Measurements from ENCODE around the gene PLA2G2D. TPM values are rescaled to one million over a fixed set of nuclear protein-coding genes. Genes with fewer than 3 reads are reported as not detected.
"Not testable (repeated sequence)": the region's sequence is repeated elsewhere in the genome, so short reads cannot be mapped to it uniquely, and the experiment has no call there.

PLA2G2D gene
- total RNA-seq, 1 donor from 2014 or later: not detected

DNA sequence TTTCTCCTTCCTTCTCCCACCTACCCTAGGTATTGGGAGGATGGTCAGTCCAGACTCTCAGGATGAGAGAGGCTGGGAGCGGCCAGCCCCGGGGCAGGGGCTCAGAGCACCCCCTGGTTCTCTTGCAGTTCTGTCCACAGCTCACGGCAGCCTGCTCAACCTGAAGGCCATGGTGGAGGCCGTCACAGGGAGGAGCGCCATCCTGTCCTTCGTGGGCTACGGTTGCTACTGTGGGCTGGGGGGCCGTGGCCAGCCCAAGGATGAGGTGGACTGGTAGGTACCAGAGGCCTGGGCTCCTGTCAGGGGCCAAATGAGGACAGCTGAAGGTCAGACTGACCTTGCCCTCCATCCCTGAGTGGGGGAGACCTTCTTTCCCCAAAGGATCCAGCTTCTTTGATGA is 24.0 kb upstream of the PLA2G2D start:
- no peak for DNase-seq (ENCODE audit: low read depth in 2 of 2)

GRCh38 chr1:20142001-20142710 is 22.8 kb upstream of the PLA2G2D start:
- DNase-seq (ENCODE audit: low read depth in 2 of 2): no peak

- DNase-seq (ENCODE audit: low read depth in 2 of 2): no peak
Measured at GRCh38 chr1:20141466-20141865, 22.1 kb upstream of the PLA2G2D start.

DNA sequence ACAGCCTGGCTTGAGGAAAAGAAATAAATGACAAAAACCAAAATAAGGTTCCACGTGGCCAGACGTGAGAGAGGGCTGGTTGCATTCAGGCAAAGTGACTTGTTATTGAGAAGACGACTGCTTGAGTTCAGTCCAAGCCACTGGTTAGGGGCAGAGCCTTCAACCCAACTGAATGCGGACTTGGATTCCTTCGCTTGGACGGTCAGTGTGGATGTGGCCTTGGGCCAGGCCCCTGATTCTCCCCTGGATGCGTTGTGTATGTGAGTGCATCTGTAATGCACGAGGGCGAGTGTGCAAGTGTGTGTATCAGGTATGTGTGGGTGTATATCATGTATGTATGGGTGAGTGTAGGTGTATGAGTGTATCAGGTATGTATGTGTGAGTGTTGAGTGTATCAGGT is 21.7 kb upstream of the PLA2G2D start:
- DNase-seq (ENCODE audit: low read depth in 2 of 2): no peak

DNA sequence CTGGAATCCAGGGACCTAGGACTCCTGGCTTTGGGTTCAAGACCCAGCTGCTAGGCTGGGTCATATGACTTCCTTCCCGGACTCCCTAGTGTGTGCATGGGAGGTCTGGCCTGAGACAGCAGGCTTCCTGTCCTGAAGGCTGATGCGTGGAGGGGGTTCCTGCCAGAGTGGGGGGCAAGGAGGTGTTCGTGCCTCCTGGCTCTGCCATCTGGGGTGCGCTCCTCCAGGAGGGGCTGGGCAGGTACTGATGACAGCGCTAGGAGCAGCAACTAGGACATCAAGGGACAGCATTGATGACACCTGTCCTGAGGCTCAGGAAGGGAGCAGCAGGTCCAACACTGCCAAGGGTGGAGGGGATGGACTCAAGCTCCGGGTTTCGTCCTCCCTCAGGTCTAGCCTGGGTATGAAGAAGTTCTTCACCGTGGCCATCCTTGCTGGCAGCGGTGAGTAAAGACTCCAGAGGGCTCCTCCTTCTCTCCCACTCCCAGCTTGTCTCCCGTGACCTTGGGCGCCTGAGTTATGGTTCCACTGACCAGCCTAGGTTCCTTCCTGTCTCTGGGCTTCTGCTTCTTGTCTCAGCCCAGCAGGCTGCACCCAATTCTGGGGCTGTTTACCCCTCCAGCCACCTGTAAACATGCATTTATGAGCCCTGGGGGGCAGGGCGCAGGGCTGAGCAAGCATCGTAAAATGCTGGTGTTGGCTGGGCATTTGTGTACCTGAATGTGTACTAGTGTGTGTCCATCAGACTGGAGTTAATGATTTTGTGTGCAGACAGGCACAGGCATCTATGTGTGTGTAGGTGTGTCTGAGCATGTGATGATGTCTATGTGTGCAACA is 20.7 kb upstream of the PLA2G2D start:
- DNase-seq (ENCODE audit: low read depth in 2 of 2): no peak

DNA sequence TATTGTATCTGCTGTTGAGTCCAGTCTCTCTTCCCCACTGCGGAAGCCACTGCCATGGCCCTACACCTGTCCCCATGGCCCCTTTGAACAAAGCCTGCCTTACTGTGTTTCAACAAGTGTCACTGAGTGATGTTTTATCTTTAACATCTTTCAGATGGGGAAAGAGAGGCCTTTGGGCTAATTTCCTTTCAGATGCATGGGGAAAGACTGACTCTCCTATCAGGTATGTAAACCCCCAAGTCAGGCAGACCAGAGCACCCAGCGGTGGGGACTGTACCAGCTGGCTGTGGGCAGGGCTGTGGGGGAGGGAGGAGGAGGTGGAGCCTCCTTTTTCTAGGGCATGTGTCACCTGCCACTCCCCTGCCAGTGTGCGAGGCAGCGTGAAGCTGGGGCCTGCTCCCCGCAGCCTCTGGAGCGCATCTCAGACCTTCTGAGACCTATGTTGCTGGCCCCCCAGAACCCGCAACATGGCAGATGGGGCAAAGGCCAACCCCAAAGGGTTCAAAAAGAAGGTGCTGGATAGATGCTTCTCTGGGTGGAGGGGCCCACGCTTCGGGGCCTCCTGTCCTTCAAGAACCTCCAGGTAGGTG is 19.7 kb upstream of the PLA2G2D start, which contains the start of gene PLA2G2F:
TSS of gene PLA2G2F (plus strand) at position 363 of the 590 bp plus-strand sequence. CDS start at position 468, 105 bp downstream.
- DNase-seq (ENCODE audit: low read depth in 2 of 2): no peak

DNA sequence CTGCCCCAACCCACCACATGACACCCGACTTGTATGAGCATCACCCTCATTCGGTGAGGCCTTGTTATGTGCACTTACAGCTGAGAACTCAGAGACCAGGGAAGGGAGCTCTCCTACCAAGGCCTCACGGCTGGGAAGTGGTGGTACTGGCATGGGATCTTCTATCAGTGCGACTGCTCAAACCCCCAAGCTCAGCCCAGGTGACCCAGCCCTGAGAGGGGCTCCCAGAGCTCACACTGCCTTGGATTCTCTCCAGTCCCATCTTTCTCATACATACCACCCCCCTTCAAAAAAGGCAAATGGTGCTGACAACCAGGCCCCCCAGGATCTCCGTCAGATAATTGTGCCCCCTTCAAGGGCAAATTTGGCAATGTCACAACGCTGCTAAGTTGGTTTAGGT is 19.0 kb upstream of the PLA2G2D start:
- no peak for DNase-seq (ENCODE audit: low read depth in 2 of 2)

- no peak for DNase-seq (ENCODE audit: low read depth in 2 of 2)
Measured at GRCh38 chr1:20137604-20138003, 18.3 kb upstream of the PLA2G2D start.

DNA sequence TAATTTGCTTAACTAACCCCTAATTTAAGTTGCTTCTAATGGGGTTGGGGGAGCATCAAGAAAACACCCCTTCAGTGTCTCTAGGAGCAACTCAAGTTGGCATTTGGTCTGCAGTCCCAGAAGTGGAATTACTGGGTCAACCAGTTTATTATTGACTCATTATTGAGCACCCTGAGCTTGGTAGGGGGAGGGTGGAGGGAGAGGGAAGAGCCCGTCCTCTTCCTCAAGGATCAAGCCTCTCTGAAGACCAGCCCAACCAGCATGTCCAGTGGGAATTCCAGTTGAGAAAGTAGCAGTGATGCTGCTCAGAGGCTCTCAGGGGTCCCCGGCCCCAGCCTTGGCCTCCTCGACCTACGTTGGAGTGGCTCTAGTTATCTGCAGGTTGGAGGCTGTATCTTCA is 17.7 kb upstream of the PLA2G2D start:
- no peak for DNase-seq (ENCODE audit: low read depth in 2 of 2)

GRCh38 chr1:20136249-20136648 is 16.9 kb upstream of the PLA2G2D start:
- DNase-seq (ENCODE audit: low read depth in 2 of 2): no peak

- no peak for DNase-seq (ENCODE audit: low read depth in 2 of 2)
Measured at GRCh38 chr1:20134995-20135394, 15.7 kb upstream of the PLA2G2D start.

DNA sequence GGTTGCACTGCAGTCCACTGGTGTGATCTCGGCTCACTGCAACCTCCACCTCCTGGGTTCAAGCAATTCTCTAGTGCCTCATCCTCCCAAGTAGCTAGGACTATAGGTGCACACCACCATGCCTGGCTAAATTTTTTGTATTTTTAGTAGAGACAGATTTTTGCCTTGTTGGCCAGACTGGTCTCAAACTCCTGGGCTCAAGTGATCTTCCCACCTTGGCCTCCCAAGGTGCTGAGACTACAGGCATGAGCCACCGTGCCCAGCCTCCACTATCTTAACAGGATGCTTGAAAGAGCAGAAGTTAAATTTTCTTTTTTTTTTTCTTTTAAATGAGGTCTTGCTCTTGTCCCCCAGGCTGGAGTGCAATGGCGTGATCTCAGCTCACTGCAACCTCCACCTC is 11.2 kb upstream of the PLA2G2D start:
- not testable (repeated sequence) for DNase-seq (ENCODE audit: low read depth in 2 of 2)

DNA sequence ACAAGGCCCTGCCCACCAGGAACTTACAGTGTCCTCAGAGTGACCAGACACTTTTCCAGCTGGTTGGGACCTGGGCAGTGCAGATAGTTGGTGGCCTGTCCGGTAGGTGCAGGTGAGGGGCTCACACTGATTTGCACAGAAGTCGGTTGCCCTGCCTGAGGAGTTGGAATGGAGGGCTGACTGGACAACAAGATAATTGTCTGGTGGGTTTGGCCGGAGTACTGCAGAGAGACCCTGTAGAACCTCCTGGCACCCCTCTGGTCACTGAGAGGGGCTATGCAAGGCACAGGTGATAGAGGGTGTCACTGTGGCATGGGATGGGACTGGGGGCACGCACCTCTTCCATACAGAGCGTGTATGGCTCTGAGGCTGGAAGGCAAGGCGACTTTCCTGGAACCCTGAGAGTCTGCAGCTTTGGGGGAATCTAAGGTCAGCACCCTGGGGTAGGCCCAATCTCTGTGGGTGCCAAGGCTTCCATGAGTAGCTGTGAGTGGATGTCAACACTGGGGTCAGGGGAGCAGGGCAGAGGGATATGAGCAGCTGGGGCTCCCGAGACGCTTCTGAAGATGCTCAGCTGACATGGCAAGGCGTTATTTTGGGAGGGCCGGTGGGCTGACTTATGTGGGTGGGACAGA is 7.6 kb upstream of the PLA2G2D start:
- DNase-seq (ENCODE audit: low read depth in 2 of 2): no peak

DNA sequence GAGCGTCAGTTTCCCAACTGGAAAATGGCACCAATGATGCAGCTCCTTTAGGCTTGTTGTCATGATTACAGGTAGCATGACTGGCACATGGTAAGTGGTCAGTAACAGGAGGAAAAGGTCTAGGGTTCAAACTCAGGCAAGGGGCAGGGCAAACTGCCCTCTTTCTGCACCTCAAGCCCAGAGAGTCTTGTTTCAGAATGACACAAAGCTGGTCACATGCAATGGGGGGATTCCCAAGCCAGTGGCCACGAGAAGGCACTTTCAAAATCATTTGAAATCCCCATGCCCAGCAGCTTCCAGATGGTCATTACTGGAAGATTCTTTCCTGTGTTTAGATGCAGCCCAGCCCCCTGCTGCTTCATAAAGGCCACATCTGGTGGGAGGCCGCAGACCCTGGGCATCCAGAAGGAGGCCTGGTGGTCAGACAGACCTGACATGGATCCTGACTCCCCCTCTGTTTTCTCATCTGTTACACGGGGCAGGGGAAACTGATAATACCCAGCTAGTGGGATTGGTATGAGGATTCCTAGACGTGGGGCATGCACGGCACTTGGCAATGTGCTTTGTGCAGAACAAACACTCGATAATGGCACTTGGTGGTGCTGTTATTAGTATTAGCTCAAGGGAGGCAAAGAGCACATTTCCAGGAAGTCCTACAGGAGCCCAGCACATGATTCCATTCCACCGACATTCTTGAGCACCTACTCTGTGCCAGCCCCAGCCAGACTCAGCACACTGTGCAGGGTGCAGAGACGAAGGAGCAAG is 6.9 kb upstream of the PLA2G2D start:
- DNase-seq (ENCODE audit: low read depth in 2 of 2): no peak

- DNase-seq (ENCODE audit: low read depth in 2 of 2): no peak
Measured at GRCh38 chr1:20125100-20125499, 5.8 kb upstream of the PLA2G2D start.

- peak; percentile 5 to 71 for DNase-seq (ENCODE audit: low read depth in 2 of 2)
Measured at GRCh38 chr1:20124456-20125057, 5.2 kb upstream of the PLA2G2D start.

DNA sequence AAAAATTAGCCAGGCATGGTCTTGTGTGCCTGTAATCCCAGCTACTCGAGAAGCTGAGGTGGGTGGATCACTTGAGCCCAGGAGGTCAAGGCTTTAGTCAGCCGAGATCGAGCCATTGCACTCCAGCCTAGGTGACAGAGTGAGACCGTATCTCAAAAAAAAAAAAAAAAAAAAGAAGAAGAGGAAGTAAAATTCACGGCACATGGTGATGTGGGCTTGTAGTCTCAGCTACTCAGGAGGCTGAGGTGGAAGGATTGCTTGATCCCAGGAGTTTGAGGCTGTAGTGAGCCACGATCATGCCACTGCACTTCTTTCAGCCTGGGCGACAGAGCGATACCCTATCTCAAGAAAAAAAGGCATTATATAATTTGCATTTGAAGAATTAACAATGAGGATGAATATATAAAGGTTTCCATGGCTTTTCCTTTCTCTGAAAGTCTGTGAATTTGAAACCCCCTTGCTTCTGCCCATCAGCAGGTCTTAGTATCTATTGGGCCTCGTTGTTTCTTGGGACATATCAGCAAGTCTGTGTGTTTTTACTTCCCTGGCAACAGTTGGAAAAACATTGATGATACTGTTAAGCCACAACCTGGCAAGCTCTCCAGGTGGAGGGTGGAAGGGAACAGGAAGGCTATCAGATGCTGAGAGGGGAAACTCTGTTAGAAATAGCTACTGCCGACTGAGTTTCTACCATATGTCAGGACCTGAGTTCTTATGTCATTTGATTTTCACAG is 4.6 kb upstream of the PLA2G2D start:
- DNase-seq (ENCODE audit: low read depth in 2 of 2): no peak

- no peak for DNase-seq (ENCODE audit: low read depth in 2 of 2)
Measured at GRCh38 chr1:20120796-20121195, 1.5 kb upstream of the PLA2G2D start.

DNA sequence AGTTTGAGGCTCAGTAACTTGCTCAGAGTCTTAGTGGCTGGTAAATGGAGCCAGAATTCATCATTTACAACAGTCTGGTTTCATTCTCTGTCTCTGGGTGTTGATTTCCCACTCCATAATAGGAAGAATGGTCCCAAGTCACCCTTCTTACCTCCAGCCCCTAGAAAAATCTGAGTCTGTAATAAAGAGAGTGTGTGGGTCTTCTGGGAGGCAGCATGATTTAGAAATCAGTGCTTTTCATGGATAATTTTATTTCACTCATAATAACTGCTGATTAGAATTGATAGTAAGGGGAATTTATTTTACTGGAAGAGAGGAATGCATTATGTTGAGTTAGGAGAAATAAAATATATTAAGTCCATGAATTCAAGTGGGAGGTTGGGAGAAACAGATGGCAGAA is 2.1 kb downstream of the PLA2G2D start:
- DNase-seq (ENCODE audit: low read depth in 2 of 2): no peak

- DNase-seq (ENCODE audit: low read depth in 2 of 2): no peak
Measured at GRCh38 chr1:20115916-20116315, 3.4 kb downstream of the PLA2G2D start.
